22Rv1 (cell line): Measurements from ENCODE around the gene FHL1.

ENCODE experiments used
- ZFX ChIP-seq: fragments of 450-650 bp; IDR thresholded peaks from 2 replicates; pipeline ENCODE4 v1.6.1; 2017; ENCODE audit warnings: antibody characterized with exemption, borderline replicate concordance
- TF ChIP-seq, protein P1 (sequence below): fragments of 450-650 bp; IDR thresholded peaks from 2 replicates; pipeline ENCODE4 v1.5.1; 2017; ENCODE audit warnings: mild to moderate bottlenecking

- TF ChIP-seq, protein P1, sequence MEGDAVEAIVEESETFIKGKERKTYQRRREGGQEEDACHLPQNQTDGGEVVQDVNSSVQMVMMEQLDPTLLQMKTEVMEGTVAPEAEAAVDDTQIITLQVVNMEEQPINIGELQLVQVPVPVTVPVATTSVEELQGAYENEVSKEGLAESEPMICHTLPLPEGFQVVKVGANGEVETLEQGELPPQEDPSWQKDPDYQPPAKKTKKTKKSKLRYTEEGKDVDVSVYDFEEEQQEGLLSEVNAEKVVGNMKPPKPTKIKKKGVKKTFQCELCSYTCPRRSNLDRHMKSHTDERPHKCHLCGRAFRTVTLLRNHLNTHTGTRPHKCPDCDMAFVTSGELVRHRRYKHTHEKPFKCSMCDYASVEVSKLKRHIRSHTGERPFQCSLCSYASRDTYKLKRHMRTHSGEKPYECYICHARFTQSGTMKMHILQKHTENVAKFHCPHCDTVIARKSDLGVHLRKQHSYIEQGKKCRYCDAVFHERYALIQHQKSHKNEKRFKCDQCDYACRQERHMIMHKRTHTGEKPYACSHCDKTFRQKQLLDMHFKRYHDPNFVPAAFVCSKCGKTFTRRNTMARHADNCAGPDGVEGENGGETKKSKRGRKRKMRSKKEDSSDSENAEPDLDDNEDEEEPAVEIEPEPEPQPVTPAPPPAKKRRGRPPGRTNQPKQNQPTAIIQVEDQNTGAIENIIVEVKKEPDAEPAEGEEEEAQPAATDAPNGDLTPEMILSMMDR, result no peak
- no peak for TF ChIP-seq ZFX
Measured at GRCh38 chrX:136156560-136157117, 9.3 kb downstream of the FHL1 start.
